Endothelial cell (in vitro differentiated cells): ENCODE data around the gene SLC19A1. TPM values are rescaled to one million over a fixed set of nuclear protein-coding genes. Genes with fewer than 3 reads are reported as not detected.

Source experiments
- DNase-seq: peaks from one replicate; pipeline ENCODE4 v3.0.0; 2021; ENCODE audit warnings: low spot score
- H3K27ac Mint-ChIP-seq: one replicate; pipeline ENCODE4 v1.8.0; 2021; ENCODE audit warnings: mixed read lengths, inconsistent platforms; ENCODE audit not compliant: unreplicated experiment
- H3K27me3 Mint-ChIP-seq: one replicate; pipeline ENCODE4 v1.8.0; 2021; ENCODE audit warnings: mild to moderate bottlenecking, moderate library complexity, mixed read lengths, inconsistent platforms; ENCODE audit not compliant: unreplicated experiment
- H3K36me3 Mint-ChIP-seq: one replicate; pipeline ENCODE4 v1.8.0; 2021; ENCODE audit warnings: mild to moderate bottlenecking, low read depth, mixed read lengths, inconsistent platforms; ENCODE audit not compliant: unreplicated experiment
- H3K4me1 Mint-ChIP-seq: one replicate; pipeline ENCODE4 v1.8.0; 2021; ENCODE audit warnings: mild to moderate bottlenecking, mixed read lengths, inconsistent platforms; ENCODE audit not compliant: unreplicated experiment
- H3K4me3 Mint-ChIP-seq: one replicate; pipeline ENCODE4 v1.8.0; 2021; ENCODE audit warnings: mild to moderate bottlenecking, mixed read lengths, inconsistent platforms; ENCODE audit not compliant: unreplicated experiment
- H3K9me3 Mint-ChIP-seq: one replicate; pipeline ENCODE4 v1.8.0; 2021; ENCODE audit warnings: mixed read lengths, inconsistent platforms; ENCODE audit not compliant: unreplicated experiment
- total RNA-seq: library from RNA; stranded (reverse); fragmentation: NEBNext Ultra II Directional; extraction: Animal tissue kit (Norgen Biotek cat#: 25700); gene quantifications from one replicate; pipeline ENCODE4 v1.2.1, GENCODE V29; 2021; ENCODE audit not compliant: unreplicated experiment
- TF ChIP-seq, protein P1 (sequence below): fragments of 200-600 bp; sonication (generic); IDR thresholded peaks from one replicate; pipeline ENCODE4 v1.5.0; 2021; ENCODE audit warnings: antibody characterized with exemption; ENCODE audit not compliant: unreplicated experiment

The SLC19A1 gene
- total RNA-seq, 1 donor from 2014 or later = 27.1 TPM

DNA sequence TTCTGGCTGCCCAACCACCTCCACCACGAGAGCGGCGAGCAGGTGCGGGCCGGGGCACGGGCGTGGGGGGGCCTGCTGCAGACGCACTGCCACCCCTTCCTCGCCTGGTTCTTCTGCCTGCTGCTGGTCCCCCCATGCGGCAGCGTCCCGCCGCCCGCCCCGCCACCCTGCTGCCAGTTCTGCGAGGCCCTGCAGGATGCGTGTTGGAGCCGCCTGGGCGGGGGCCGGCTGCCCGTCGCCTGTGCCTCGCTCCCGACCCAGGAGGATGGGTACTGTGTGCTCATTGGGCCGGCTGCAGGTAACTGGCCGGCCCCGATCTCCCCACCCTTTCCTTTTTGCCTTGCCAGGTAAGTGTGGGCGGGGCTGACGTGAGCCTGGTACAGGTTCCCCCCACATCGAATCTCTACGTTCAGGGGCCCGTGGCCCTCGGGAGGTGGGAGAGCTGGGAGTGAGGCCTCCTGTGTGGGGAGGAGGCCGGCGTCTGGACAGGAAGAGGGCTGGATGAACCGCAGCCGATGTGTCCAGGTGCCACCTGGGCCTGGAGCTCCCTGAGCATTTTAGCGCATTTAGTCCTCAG lies 85.6 kb downstream of the SLC19A1 start:
- no peak overlapping the region for H3K27ac Mint-ChIP-seq

DNA sequence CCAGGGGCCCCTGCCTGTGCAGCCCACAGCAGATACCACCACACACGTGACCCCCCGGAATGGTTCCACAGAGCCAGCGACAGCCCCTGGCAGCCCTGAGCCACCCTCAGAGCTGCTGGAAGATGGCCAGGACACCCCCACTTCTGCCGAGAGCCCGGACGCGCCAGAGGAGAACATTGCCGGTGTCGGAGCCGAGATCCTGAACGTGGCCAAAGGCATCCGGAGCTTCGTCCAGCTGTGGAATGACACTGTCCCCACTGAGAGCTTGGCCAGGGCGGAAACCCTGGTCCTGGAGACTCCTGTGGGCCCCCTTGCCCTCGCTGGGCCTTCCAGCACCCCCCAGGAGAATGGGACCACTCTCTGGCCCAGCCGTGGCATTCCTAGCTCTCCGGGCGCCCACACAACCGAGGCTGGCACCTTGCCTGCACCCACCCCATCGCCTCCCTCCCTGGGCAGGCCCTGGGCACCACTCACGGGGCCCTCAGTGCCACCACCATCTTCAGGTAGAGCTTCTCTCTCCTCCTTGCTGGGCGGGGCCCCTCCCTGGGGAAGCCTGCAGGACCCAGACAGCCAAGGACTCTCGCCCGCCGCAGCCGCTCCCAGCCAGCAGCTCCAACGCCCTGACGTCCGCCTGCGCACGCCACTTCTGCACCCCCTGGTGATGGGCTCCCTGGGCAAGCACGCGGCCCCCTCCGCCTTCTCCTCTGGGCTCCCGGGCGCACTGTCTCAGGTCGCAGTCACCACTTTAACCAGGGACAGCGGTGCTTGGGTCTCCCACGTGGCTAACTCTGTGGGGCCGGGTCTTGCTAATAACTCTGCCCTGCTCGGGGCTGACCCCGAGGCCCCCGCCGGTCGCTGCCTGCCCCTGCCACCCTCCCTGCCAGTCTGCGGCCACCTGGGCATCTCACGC lies 86.3 kb downstream of the SLC19A1 start:
- Mint-ChIP-seq H3K4me3 (no peak overlapping the region), H3K4me1 (no peaks in the 10 kb centered on the region), H3K9me3 (no peaks in the 10 kb centered on the region), H3K36me3 (no peaks in the 10 kb centered on the region), H3K27ac (no peak overlapping the region), H3K27me3 (peaks cover 4% of the 10 kb centered on the region)
- no peak for DNase-seq
- TF ChIP-seq, protein P1, sequence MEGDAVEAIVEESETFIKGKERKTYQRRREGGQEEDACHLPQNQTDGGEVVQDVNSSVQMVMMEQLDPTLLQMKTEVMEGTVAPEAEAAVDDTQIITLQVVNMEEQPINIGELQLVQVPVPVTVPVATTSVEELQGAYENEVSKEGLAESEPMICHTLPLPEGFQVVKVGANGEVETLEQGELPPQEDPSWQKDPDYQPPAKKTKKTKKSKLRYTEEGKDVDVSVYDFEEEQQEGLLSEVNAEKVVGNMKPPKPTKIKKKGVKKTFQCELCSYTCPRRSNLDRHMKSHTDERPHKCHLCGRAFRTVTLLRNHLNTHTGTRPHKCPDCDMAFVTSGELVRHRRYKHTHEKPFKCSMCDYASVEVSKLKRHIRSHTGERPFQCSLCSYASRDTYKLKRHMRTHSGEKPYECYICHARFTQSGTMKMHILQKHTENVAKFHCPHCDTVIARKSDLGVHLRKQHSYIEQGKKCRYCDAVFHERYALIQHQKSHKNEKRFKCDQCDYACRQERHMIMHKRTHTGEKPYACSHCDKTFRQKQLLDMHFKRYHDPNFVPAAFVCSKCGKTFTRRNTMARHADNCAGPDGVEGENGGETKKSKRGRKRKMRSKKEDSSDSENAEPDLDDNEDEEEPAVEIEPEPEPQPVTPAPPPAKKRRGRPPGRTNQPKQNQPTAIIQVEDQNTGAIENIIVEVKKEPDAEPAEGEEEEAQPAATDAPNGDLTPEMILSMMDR = no peak

More for the DNA sequence above, 85.6 kb downstream of the SLC19A1 start:
- Mint-ChIP-seq H3K4me1 (no peaks in the 10 kb centered on the region), H3K36me3 (peaks cover 3% of the 10 kb centered on the region), H3K9me3 (no peaks in the 10 kb centered on the region), H3K27me3 (peaks cover 6% of the 10 kb centered on the region), H3K4me3 (no peak overlapping the region)
- TF ChIP-seq, protein P1 = no peak
- DNase-seq = no peak

- H3K27ac Mint-ChIP-seq = no peak overlapping the region
- no peak for DNase-seq
- H3K4me1 Mint-ChIP-seq = no peaks in the 10 kb centered on the region
- H3K4me3 Mint-ChIP-seq = no peak overlapping the region
- TF ChIP-seq, protein P1 = no peak
- peaks cover 1% of the 10 kb centered on the region for H3K27me3 Mint-ChIP-seq
- no peaks in the 10 kb centered on the region for H3K9me3 Mint-ChIP-seq
- no peaks in the 10 kb centered on the region for H3K36me3 Mint-ChIP-seq
These were observed 87.1 kb downstream of the SLC19A1 start for GRCh38 chr21:45454926-45455673.

DNA sequence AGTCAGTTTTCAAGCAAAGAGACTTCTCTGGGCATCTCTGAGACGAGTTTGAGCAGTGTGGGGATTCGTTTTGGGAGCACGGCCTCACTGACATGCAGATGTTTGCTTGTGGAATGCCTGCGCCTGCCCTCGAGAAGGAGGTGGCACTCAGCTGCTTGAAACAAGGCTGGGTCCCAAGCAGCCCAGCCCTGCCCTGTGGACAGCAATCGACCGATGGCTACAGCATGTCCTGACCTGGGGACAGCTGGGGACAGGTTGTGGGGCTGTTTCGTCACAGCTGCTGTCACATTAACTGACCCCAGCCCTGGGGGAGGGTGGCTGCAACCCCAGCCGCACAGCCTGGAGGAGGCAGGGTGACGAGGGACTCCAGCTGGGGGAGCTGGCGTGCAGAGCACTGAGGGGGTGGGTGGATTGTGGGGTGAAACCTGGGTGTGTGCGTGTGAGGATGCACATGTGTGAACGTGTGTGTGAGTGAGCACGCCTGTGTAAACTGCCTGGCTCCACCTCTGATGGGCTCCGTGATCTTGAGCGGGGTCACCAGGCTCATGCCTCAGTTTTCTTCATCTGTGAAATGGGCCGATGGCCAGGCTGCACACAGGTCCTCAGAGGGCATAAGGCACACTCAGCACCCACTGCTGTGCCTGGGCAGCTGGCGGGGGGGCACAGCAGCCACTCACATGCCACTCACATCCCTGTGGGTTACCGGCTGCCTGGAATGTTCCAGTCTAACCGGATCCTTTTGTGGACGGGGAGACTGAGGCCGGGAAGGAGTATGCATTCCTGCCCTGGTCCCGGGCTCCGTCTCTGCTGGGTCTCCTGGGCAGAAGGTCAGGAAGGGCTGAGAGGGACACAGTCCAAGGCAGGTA lies 87.9 kb downstream of the SLC19A1 start:
- TF ChIP-seq, protein P1 = no peak
- no peak for DNase-seq
- Mint-ChIP-seq H3K4me3 (no peak overlapping the region), H3K9me3 (no peaks in the 10 kb centered on the region), H3K4me1 (no peaks in the 10 kb centered on the region), H3K27ac (no peak overlapping the region), H3K27me3 (peaks cover 1% of the 10 kb centered on the region), H3K36me3 (no peaks in the 10 kb centered on the region)
